Uterus (tissue), 2 donors: ENCODE data around the gene DPM3.

Experiments used
- POLR2A ChIP-seq, 2 donors: fragments of 450-650 bp; IDR thresholded peaks; one replicate each; pipeline ENCODE4 v1.6.1; 2016; ENCODE audit warnings: antibody characterized with exemption in 2 of 2, mild to moderate bottlenecking in 1 of 2, moderate library complexity in 1 of 2
- TF ChIP-seq, protein P1 (sequence below), 4 experiments: fragments of 200-600 bp in 2 of 4; fragments of 450-650 bp in 2 of 4; sonication (generic) in 2 of 4; IDR thresholded peaks; one replicate each; pipeline ENCODE4 v1.5.1; 2016 to 2019; ENCODE audit warnings: antibody characterized with exemption in 4 of 4, mild to moderate bottlenecking in 2 of 4, moderate library complexity in 1 of 4

DNA sequence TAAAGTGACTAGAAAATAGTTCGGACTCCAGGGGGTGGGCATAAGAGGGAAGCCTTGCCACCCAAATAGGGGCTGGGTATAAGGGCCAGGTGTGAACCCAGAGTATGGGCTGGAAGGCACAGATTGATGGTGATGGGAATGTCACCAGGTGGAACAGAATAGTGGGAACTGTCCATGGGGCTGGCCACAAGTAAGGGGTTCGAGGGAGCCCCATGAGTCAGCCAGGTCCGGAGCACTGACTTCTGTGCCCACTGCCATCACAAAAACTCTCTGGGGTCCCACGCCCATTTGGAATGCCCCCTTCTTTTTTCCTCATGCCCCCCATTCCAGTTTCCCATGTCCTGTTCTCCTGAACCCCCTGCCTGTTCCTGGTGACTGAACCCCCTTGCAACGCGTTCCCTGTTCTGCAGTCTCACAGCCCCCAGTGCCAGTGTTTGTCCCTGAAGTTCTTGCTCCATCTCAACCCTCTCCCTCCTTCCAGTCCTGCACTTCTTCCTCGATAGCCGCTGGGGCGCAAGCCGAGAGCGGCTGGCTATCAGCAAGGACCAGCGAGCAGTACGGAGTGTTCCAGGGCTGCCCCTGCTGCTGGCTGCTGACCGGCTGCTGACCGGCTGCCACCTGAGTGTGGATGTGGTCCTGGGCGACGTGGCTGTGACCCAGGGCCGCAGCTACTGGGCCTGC, 41.2 kb upstream of the DPM3 start:
- TF ChIP-seq, protein P1, sequence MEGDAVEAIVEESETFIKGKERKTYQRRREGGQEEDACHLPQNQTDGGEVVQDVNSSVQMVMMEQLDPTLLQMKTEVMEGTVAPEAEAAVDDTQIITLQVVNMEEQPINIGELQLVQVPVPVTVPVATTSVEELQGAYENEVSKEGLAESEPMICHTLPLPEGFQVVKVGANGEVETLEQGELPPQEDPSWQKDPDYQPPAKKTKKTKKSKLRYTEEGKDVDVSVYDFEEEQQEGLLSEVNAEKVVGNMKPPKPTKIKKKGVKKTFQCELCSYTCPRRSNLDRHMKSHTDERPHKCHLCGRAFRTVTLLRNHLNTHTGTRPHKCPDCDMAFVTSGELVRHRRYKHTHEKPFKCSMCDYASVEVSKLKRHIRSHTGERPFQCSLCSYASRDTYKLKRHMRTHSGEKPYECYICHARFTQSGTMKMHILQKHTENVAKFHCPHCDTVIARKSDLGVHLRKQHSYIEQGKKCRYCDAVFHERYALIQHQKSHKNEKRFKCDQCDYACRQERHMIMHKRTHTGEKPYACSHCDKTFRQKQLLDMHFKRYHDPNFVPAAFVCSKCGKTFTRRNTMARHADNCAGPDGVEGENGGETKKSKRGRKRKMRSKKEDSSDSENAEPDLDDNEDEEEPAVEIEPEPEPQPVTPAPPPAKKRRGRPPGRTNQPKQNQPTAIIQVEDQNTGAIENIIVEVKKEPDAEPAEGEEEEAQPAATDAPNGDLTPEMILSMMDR (IDR thresholded peaks at IDR 0.05), result no peak
- no peak for TF ChIP-seq POLR2A (IDR thresholded peaks at IDR 0.05)
